ENCODE results near the gene LBX2. TPM values are rescaled to one million over a fixed set of nuclear protein-coding genes. Genes with fewer than 3 reads are reported as not detected.

Gene LBX2
- total RNA-seq, 1 donor from 2014 or later = 0.69 TPM

DNA sequence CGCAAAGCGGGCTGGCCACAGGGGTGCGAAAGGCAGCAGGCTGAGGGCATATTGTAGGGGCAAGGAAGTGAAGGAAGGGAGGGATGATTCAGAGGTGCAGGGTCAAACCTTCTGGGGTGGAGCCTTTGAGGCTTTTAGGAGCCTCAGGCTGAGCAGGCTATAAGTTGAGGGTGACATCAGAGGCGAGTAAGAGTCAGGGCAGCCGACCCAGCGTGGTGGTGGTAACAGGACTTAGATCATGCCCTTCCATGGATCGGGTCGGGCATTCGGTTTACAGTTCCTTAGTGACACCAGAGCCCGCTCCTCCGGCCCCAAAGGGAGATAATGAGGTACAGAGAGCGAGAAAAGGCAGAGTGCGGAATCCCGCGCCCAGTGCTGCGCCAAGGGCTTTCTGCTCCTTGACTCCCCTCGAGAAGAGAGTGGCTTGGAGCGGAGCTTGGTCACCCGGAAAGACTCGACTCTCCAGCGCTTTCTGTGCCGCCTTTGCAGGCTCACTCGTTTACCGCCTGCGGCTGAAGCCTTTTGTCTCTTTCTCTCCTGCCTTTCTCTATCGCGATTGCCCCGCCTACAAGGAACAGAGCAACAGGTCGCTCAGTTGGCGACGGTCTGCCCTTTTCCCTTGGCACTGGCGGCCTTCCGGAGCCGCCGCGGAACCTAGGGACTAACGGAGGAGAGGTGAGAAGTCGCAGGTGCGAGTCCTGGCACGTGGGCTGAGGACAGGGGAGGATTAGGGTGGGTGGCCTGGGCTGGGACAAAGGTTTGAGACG lies 720 bp downstream of the LBX2 start:
- intact Hi-C loops (cut with micrococcal nuclease) = loop anchor here (2.0 kb wide), 1 partner anchor 16 kb away; the partner anchor contains the start of gene TLX2
- ATAC-seq (ENCODE audit: low read depth) = peak; percentile 14
- H3K36me3 Mint-ChIP-seq (ENCODE audit: low read depth) = peaks cover 14% of the 10 kb centered on the region

DNA sequence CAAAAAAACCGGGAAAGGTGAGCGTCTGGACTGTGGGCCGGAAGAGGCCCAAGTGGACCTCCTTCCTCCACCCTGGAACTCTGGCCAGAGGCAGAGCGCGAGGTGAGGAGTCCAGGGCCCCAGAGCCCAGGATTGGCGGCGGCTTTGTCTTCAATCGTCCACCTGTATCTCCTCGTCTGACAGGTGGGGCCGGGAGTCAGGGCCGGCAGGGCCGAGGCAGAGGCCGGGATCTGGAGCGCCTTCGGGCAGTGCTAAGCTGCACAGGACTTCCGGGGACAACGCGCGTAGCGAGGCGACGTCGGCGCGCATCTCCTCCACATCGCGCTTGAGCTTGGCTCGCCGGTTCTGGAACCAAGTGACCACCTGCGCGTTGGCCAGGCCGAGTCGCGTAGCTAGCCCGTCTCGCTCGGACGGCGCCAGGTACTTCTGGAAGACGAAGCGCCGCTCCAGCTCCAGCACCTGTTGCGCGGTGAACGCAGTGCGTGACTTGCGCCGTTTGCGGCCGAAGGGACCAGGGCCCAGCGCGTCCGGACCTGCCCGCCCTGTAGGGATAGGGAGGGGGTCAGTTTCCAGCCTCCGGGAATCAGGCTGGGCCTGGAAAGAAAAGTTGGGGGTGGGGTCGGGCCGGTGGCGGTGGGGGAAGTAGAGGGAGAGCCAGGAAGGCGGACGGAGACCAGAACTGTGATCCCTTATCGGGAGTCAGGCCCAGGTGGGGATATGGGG lies 1.5 kb downstream of the LBX2 start:
- intact Hi-C loops (cut with micrococcal nuclease) = loop anchor here (2.0 kb wide), 1 partner anchor 17 kb away; the partner anchor contains the start of gene TLX2
- H3K27me3 Mint-ChIP-seq = peaks cover 30% of the 10 kb centered on the region
- H3K36me3 Mint-ChIP-seq (ENCODE audit: low read depth) = peaks cover 19% of the 10 kb centered on the region
- TF ChIP-seq, protein P1, sequence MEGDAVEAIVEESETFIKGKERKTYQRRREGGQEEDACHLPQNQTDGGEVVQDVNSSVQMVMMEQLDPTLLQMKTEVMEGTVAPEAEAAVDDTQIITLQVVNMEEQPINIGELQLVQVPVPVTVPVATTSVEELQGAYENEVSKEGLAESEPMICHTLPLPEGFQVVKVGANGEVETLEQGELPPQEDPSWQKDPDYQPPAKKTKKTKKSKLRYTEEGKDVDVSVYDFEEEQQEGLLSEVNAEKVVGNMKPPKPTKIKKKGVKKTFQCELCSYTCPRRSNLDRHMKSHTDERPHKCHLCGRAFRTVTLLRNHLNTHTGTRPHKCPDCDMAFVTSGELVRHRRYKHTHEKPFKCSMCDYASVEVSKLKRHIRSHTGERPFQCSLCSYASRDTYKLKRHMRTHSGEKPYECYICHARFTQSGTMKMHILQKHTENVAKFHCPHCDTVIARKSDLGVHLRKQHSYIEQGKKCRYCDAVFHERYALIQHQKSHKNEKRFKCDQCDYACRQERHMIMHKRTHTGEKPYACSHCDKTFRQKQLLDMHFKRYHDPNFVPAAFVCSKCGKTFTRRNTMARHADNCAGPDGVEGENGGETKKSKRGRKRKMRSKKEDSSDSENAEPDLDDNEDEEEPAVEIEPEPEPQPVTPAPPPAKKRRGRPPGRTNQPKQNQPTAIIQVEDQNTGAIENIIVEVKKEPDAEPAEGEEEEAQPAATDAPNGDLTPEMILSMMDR (IDR thresholded peaks at IDR 0.05) = no peak
- H3K4me3 Mint-ChIP-seq = peak overlapping the region; percentile 87
- H3K4me1 Mint-ChIP-seq = peaks cover 35% of the 10 kb centered on the region
- no peaks in the 10 kb centered on the region for H3K9me3 Mint-ChIP-seq
- POLR2A ChIA-PET = interaction anchor here (0.8 to 2.4 kb wide), 6 partner anchors 9 to 84 kb away, joined by 3 to 11 read pairs (median 6); partner anchors contain the start of genes AUP1, CCDC142, HTRA2 and PCGF1
- H3K27ac Mint-ChIP-seq = peak overlapping the region; percentile 62
- ATAC-seq (ENCODE audit: low read depth) (peak; percentile 51), DNase-seq (no peak)
- CTCF ChIA-PET = interaction anchor here (1.4 kb wide), 1 partner anchor 91 kb away, joined by 3 read pairs; no protein-coding TSS in a partner anchor

More for the DNA sequence above, 720 bp downstream of the LBX2 start:
- H3K4me3 Mint-ChIP-seq = peak overlapping the region; percentile 87
- H3K9me3 Mint-ChIP-seq = no peaks in the 10 kb centered on the region
- peaks cover 30% of the 10 kb centered on the region for H3K27me3 Mint-ChIP-seq
- no peak for DNase-seq
- peaks cover 42% of the 10 kb centered on the region for H3K4me1 Mint-ChIP-seq
- ChIA-PET CTCF (interaction anchor here (1.4 kb wide), 1 partner anchor 91 kb away, joined by 3 read pairs; no protein-coding TSS in a partner anchor), POLR2A (interaction anchor here (0.7 to 2.5 kb wide), 11 partner anchors 8 to 293 kb away, joined by 3 to 11 read pairs (median 4); partner anchors contain the start of genes AUP1, CCDC142, HTRA2 and PCGF1)
- H3K27ac Mint-ChIP-seq = peak overlapping the region; percentile 62
- TF ChIP-seq, protein P1 (IDR thresholded peaks at IDR 0.05) = no peak

DNA sequence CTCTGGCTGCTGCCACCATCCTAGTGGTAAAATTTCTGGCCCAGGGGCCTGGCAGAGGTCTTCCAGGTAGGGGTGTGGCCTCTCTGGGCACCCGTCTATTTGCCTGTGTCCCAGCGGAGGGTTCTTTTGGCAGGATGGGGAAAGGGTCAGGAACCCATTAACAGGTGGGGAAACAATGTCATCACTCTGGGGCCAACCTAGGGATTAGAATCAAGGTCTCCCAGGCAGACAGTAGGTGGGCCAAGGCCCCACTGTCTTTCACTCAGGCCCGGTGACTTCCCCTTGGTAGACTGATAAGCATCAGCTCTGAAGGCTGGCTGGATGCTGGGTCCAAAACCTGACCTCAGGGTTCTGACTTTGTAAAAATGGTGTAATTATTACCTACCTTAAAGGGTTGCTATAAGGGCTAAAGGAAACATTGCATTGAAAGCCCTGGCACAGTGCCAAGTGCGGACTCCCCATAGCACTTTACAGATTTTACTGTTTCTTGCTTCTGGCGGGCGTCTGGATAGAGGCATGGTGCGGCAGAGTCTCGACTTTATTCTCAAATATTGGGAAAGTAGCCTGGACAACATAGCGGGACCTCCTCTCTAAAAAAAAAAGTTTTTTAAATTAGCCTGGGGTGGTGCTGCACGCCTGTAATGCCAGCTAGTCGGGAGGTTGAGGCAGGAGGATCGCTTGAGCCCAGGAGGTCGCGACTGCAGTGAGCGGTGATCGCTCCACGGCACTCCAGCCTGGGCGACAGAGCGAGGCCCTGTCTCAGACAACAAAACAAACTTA lies 2.2 kb downstream of the LBX2 start:
- peaks cover 27% of the 10 kb centered on the region for H3K4me1 Mint-ChIP-seq
- H3K4me3 Mint-ChIP-seq = peak overlapping the region; percentile 87
- H3K36me3 Mint-ChIP-seq (ENCODE audit: low read depth) = peaks cover 26% of the 10 kb centered on the region
- H3K27me3 Mint-ChIP-seq = peaks cover 25% of the 10 kb centered on the region
- intact Hi-C loops (cut with micrococcal nuclease) = no loop called here
- ChIA-PET POLR2A (interaction anchor here (0.6 to 2.4 kb wide), 7 partner anchors 10 to 1398 kb away, joined by 3 to 11 read pairs (median 7); partner anchors contain the start of genes AUP1, CCDC142, HTRA2 and PCGF1), CTCF (interaction anchor here (1.4 kb wide), 1 partner anchor 92 kb away, joined by 3 read pairs; no protein-coding TSS in a partner anchor)
- TF ChIP-seq, protein P1 (IDR thresholded peaks at IDR 0.05) = no peak
- no peak overlapping the region for H3K27ac Mint-ChIP-seq
- no peaks in the 10 kb centered on the region for H3K9me3 Mint-ChIP-seq
- DNase-seq (no peak), ATAC-seq (ENCODE audit: low read depth) (no peak)

DNA sequence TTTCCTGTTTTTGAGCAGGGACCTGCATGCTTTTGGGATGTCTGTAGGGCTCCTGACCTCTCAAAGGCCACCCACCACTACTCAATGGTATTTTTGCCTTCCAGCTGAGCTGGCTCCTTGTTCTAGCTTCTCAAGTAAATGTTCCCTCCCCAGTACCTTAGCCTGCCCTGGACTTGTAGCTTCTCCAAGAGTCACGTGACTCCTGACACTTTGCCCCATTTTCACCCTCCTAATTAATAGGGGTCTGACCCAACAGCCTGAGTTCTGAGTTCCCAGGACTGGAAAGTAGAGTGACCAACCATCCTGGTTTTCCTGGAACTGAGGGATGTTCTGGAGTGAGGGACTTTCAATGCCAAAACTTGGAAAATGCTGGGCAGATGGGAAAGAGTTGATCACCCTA lies 4.0 kb downstream of the LBX2 start:
- H3K9me3 Mint-ChIP-seq = no peaks in the 10 kb centered on the region
- H3K36me3 Mint-ChIP-seq (ENCODE audit: low read depth) = peaks cover 44% of the 10 kb centered on the region
- no peak overlapping the region for H3K4me3 Mint-ChIP-seq
- no peak for ATAC-seq (ENCODE audit: low read depth)
- peaks cover 14% of the 10 kb centered on the region for H3K27me3 Mint-ChIP-seq
- no peak for DNase-seq
- H3K4me1 Mint-ChIP-seq = peaks cover 23% of the 10 kb centered on the region
- ChIA-PET CTCF (interaction anchor here (1.5 kb wide), 1 partner anchor 50 kb away, joined by 3 read pairs; no protein-coding TSS in a partner anchor), POLR2A (no interaction called here)
- TF ChIP-seq, protein P1 (IDR thresholded peaks at IDR 0.05) = no peak
- H3K27ac Mint-ChIP-seq = no peak overlapping the region
- intact Hi-C loops (cut with micrococcal nuclease) = no loop called here

Data from activated B cell treated with CpG ODN at 0.5 μM for 24 hours (primary cell).